MCF 10A (cell line): ENCODE results near the gene ACKR1. TPM values are rescaled to one million over a fixed set of nuclear protein-coding genes. Genes with fewer than 3 reads are reported as not detected.

Experiments
- BruUV-seq: library from RNA; stranded (reverse); fragments of 400-500 nt; replicated peaks from 2 replicates; lab custom pipeline; 2021; lab: Mats Ljungman, UMichigan
- CTCF ChIA-PET: fragments of 300-600 bp; sonication (Branson Sonifier 250); formaldehyde crosslinking; extraction: SDS; loops from one replicate; lab custom pipeline; 2021; ENCODE audit warnings: antibody characterized with exemption, inconsistent platforms; lab: Yijun Ruan, JAX
- POLR2A ChIA-PET: fragments of 300-600, 350-650 bp; sonication (Branson Sonifier 250); formaldehyde crosslinking; extraction: SDS; loops from one replicate; lab custom pipeline; 2020; ENCODE audit warnings: antibody characterized with exemption, inconsistent platforms; lab: Yijun Ruan, JAX
- DNase-seq: peaks from one replicate; pipeline ENCODE4 v3.0.0-alpha.2; 2018; ENCODE audit not compliant: unreplicated experiment
- H3K27ac Mint-ChIP-seq: one replicate; pipeline ENCODE4 v1.8.0; 2022; ENCODE audit warnings: mild to moderate bottlenecking, low read depth, mixed read lengths; ENCODE audit not compliant: unreplicated experiment
- H3K27me3 Mint-ChIP-seq: one replicate; pipeline ENCODE4 v1.8.0; 2022; ENCODE audit warnings: mixed read lengths; ENCODE audit not compliant: insufficient read depth, unreplicated experiment
- H3K36me3 Mint-ChIP-seq: one replicate; pipeline ENCODE4 v1.8.0; 2022; ENCODE audit warnings: mild to moderate bottlenecking, moderate library complexity, mixed read lengths; ENCODE audit not compliant: insufficient read depth, unreplicated experiment
- H3K4me1 Mint-ChIP-seq: one replicate; pipeline ENCODE4 v1.8.0; 2022; ENCODE audit warnings: mixed read lengths; ENCODE audit not compliant: insufficient read depth, unreplicated experiment
- H3K4me3 Mint-ChIP-seq: one replicate; pipeline ENCODE4 v1.8.0; 2022; ENCODE audit warnings: mild to moderate bottlenecking, moderate library complexity, mixed read lengths; ENCODE audit not compliant: unreplicated experiment
- H3K9me3 Mint-ChIP-seq: one replicate; pipeline ENCODE4 v1.8.0; 2022; ENCODE audit warnings: mixed read lengths; ENCODE audit not compliant: unreplicated experiment
- CTCF ChIP-seq: fragments of 200-600 bp; IDR thresholded peaks from one replicate; pipeline ENCODE4 v1.8.0; 2022; ENCODE audit warnings: antibody characterized with exemption, mild to moderate bottlenecking; ENCODE audit not compliant: unreplicated experiment
- intact Hi-C: fragments of 100-400 bp; cut with micrococcal nuclease; formaldehyde crosslinking; loops from 2 replicates; pipeline ENCODE4 v1.14.1; 2022
- total RNA-seq: library from RNA; stranded (reverse); gene quantifications from 2 replicates; pipeline ENCODE4 v1.2.3, GENCODE V29; 2022

Gene ACKR1
- total RNA-seq, 1 experiment from 2014 or later: 47.6 TPM

- peaks cover 57% of the 10 kb centered on the region for H3K4me1 Mint-ChIP-seq
- no peaks in the 10 kb centered on the region for H3K9me3 Mint-ChIP-seq
- DNase-seq: peak; percentile 98
- ChIA-PET POLR2A (interaction anchor here (0.5 to 1.0 kb wide), 2 partner anchors 8 to 9 kb away, joined by 3 to 4 read pairs; no protein-coding TSS in a partner anchor), CTCF (interaction anchor here (0.8 to 14.1 kb wide), 4 partner anchors 9 to 45 kb away, joined by 3 to 386 read pairs (median 5); partner anchors contain the start of gene ACKR1)
- H3K27me3 Mint-ChIP-seq: peaks cover 23% of the 10 kb centered on the region
- intact Hi-C loops: no loop called here
- no peak for TF ChIP-seq CTCF
- BruUV-seq: TSS peak; percentile 40
- peak overlapping the region; percentile 57 for H3K27ac Mint-ChIP-seq
- peaks cover 22% of the 10 kb centered on the region for H3K36me3 Mint-ChIP-seq
- peak overlapping the region; percentile 83 for H3K4me3 Mint-ChIP-seq
These were observed 34.0 kb upstream of the ACKR1 start for GRCh38 chr1:159170639-159171038.

- Mint-ChIP-seq H3K4me3 (peak within 1 kb of the TSS; percentile 83), H3K36me3 (peaks cover 27% of the 10 kb centered on the region), H3K9me3 (no peaks in the 10 kb centered on the region), H3K27me3 (peaks cover 17% of the 10 kb centered on the region), H3K27ac (peak within 1 kb of the TSS; percentile 57), H3K4me1 (peaks cover 60% of the 10 kb centered on the region)
- TF ChIP-seq CTCF: no peak
- BruUV-seq: no TSS peak
- peak; percentile 66 for DNase-seq
- intact Hi-C loops: no loop called here
- ChIA-PET CTCF (interaction anchor here (0.8 to 14.1 kb wide), 5 partner anchors 10 to 44 kb away, joined by 3 to 386 read pairs (median 5); partner anchors contain the start of gene ACKR1), POLR2A (interaction anchor here (0.5 to 1.0 kb wide), 2 partner anchors 8 to 10 kb away, joined by 3 to 4 read pairs; no protein-coding TSS in a partner anchor)
These were observed 33.4 kb upstream of the ACKR1 start, which contains the start of gene CADM3 for GRCh38 chr1:159171254-159171687. CADM3 (plus strand) TSS chr1:159171615; CDS start chr1:159171766, 151 bp downstream.

- intact Hi-C loops: no loop called here
- peaks cover 60% of the 10 kb centered on the region for H3K4me1 Mint-ChIP-seq
- CTCF ChIA-PET: interaction anchor here (0.6 to 14.1 kb wide), 7 partner anchors 10 to 665 kb away, joined by 3 to 386 read pairs (median 9); partner anchors contain the start of gene ACKR1
- peak overlapping the region; percentile 83 for H3K4me3 Mint-ChIP-seq
- peak; percentile 44 for DNase-seq
- POLR2A ChIA-PET: interaction anchor here (1.0 to 1.6 kb wide), 3 partner anchors 10 to 54 kb away, joined by 3 to 5 read pairs (median 4); no protein-coding TSS in a partner anchor
- BruUV-seq: TSS peak; percentile 48
- H3K27me3 Mint-ChIP-seq: peaks cover 11% of the 10 kb centered on the region
- peaks cover 34% of the 10 kb centered on the region for H3K36me3 Mint-ChIP-seq
- TF ChIP-seq CTCF: no peak
- H3K9me3 Mint-ChIP-seq: no peaks in the 10 kb centered on the region
- peak overlapping the region; percentile 1 for H3K27ac Mint-ChIP-seq
These were observed 32.8 kb upstream of the ACKR1 start for GRCh38 chr1:159171688-159172501.
